Activated T-cell treated with anti-CD3 and anti-CD28 coated beads, Interleukin-2, amount 50 U/mL, for 48 hours (primary cell): Measurements from ENCODE around the gene WDR31.
"Not testable (repeated sequence)": the region's sequence is repeated elsewhere in the genome, so short reads cannot be mapped to it uniquely, and the experiment has no call there.

ENCODE experiments used
- DNase-seq, 2 experiments: peaks; one replicate each; pipeline ENCODE4 v3.0.0-alpha.2; 2020

Gene WDR31

DNA sequence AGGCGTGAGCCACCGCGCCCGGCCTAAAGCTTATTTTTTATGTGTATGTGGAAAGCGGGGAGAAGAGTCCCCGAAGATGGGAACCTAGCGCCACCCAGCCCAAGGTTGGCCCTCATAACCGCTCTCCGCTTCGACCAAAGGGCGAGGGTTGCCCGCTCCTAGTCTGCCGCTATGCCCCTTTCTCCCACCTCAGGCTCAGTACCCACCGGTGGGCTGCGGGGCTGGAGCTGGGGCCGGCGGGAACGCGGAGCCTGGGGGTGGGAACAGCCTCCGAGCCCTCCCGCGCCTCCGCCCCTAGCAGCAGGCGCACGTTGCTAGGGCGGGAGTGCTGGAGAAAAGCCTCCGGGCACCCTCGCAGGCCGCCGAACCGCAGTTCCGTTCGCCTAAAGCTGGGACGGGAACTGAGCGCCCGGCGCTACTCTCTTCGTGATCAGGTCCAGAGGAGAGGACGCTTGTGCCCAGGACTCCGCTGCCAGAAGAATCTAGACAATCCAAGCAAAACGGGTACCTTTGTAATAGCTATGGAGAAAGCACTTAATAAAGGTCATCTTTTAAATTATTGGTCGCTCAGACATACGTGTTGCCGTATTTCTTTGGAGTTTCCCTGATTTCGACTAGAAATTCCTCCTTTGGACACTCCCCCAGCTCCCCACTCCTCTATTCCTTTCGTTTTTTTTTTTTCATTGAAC is at the start of gene WDR31:
Gene WDR31 (minus strand): TSS at position 265 of the 689 bp plus-strand sequence. CDS start 8,253 bp downstream, outside the sequence.
- peak; percentile 91 to 93 for DNase-seq

DNA sequence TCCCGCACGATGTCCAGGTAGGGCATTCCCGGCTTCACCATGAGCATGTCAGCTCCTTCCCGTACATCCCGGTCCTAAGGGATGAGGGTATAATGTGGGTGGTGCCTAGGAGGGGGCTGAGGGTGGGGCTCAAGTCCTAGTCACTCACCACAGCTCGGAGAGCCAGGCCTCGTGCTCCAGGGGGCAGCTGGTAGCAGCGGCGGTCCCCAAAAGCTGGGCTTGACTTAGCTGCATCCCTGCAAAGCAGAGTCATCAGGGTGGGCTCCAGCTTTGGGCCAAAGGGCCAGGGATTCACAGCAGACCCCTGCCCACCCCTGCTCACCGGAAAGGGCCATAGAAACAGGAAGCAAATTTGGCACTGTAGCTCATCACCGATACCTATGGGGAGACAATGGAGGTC is 49.4 kb upstream of the WDR31 start:
- DNase-seq, result no peak

DNA sequence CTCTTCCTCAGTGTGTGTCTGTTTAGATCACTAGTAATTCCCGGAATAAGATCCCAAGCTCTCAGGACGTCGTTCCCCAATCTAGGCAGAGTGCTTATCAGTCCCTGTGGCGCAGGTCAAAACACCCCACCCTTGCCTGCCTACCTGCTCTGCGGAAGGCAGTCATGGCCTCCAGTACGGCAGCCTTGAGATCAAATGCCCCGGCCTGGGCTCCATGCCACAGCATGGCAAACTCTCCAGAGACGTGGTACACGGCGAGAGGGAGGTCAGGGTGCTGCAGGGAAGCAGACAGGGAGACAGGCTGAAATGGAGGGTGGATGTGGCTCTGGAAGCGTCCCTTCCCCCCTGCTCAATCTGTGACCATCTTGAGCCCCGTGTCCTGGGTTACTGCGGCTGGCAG is 48.8 kb upstream of the WDR31 start:
- no peak for DNase-seq

GRCh38 chr9:113387560-113388230 is 47.6 kb upstream of the WDR31 start:
- no peak for DNase-seq

DNA sequence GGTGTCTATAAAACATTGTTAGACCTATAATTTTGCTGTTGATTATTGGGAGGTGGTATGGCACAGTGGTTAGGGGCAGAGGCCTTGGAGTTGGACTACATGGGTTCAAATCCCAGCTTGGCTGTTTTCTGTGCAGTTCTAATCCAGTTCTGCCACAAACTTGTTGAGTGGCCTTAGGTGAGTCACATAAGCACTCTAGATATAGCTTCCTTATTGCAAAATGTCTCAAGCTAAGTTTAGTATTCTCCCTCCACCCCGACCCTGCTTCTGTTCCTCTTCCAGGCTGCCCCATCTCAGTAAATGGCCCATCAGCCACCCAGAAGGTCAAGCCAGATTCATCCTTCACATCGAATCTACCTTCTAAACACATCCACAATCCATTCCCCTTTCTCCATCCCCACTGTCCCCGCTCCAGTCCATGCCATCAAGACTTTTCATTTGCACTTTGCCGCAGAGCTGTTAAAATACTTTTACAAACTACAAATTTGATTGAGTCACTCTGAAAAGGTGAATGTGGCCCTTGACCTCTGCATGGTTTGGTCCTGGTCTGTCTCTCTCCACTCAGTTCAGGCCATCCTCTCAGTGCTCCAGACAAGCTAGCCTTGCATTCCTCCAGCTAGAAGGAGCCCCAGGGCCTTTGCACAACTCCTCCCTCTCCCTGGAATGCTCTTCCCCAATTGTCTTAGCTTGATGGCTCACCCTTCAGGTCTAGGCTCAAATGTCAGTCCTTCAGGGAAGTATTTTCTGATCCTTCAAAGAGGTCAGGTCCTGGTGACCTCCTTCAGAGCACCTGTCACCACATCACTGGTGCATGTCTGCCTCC is 46.7 kb upstream of the WDR31 start:
- DNase-seq, result no peak

DNA sequence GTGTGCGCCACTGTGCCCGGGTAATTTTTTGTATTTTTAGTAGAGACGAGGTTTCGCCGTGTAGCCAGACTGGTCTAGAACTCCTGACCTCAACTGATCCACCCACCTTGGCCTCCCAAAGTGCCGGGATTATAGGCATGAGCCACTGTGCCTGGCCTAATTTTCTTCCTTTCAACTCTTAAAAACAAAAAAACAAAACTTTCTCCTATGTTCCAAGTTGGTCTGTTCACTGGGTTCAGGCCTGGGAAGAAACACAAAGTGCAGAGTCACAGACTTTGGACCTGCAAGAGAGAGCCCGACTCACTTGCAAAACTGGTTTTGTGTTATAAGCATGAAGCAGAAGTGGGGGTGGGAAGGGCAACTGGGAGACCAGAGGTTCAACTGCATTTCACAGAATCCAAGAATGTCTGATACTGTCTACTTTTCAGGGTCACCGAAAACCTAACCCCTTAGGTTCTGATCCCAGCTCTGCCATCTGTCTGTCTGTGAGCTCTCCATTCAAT is 41.9 kb upstream of the WDR31 start:
- no peak for DNase-seq

DNA sequence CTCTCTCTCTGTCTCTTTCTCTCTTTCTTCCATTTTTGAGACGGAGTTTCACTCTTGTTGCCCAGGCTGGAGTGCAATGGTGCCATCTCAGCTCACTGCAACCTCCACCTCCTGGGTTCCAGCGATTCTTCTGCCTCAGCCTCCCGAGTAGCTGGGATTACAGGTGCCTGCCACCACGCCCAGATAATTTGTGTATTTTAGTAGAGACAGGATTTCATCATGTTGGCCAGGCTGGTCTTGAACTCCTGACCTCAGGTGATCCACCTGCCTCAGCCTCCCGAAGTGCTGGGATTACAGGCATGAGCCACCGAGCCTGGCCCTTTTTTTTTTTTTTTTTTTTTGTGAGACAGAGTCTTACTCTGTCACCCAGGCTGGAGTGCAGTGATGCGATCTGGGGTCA is 41.4 kb upstream of the WDR31 start:
- not testable (repeated sequence) for DNase-seq

- no peak for DNase-seq
These were observed 40.8 kb upstream of the WDR31 start for GRCh38 chr9:113380869-113381378.

DNA sequence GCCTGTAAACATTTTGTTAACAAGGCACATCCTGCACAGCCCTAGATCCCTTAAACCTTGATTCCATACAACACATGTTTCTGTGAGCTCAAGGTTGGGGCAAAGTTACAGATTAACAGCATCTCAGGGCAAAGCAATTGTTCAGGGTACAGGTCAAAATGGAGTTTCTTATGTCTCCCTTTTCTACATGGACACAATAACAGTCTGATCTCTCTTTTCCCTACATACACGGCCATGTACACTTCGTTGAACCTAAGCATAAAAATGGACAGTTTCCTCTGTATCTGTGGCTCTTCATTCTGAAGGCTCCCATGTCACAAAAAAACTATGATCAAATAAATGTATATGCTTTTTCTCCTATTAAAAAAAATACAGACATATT is 39.7 kb upstream of the WDR31 start:
- not testable (repeated sequence) for DNase-seq

- DNase-seq, result not testable (repeated sequence)
These were observed 39.2 kb upstream of the WDR31 start for GRCh38 chr9:113379094-113379828.

- DNase-seq, result peak; percentile 87 to 90
These were observed 36.8 kb upstream of the WDR31 start, which contains the start of gene HDHD3 for GRCh38 chr9:113376634-113377567. HDHD3 (minus strand) TSS chr9:113376986; CDS start chr9:113374354, 2,632 bp downstream.

DNA sequence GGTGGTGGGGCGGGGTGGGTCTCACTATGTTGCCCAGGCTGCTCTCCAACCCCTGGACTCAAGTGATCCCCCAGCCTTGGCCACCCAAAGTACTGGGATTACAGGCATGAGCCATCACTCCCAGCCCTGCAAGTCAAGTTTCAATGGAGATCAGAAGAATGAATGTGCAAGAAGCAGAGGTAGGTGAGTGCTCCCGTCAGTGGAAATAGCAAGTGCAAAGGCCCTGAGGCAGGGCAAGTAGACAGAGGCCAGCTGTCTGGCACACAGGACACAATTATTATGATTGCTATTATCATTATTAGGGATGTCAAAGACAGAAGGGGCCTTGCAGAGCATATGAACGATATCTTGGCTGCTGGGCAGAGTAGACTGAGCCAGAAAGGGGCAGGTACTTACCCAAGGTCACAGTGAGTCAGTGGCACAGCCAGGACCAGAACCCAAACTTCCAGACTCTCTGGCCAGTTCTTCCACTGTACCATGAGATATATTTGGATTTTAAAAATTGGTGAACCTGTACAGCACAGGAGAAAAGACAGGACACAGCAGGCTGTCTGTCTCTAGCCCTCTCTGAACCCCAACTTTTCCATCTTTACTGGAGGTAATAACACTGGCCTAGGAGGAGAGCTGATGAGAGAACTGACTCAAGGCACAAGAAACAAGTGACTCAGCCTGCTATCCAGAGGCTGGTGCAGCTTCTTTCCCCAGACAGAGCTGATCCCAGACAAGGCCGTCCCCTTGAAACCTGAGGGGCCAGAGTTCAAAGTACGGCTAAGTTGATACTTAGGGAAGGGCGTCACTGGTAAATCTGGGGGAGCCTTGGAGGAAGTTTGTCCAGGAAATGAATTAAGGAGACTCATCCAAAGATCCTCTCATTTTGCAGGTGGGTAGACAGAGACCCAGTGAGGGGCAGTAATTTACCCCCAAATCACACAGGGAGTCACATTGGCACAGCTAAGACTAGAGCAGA is 35.3 kb upstream of the WDR31 start:
- peak; percentile 37 to 38 for DNase-seq

- DNase-seq, result no peak
These were observed 33.8 kb upstream of the WDR31 start for GRCh38 chr9:113373676-113374392.

- no peak for DNase-seq
These were observed 33.2 kb upstream of the WDR31 start for GRCh38 chr9:113373256-113373655.

DNA sequence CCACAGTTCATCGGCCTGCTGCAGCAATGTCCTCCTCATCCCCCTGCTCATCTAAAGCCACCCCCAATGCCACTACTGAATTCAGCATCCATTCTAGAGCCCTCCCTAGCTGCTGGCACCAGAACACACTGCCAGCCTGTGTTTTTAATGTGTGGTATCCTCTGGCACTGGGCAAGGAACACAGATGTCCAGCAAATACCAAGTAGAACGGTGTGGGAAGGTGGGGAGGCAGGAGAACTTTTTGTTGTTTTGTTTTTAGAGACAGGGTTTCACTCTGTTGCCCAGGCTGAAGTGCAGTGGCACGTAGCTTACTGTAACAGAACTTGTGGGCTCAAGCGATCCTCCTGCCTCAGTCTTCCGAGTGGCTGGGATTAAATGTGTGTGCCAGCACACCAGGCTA is 32.0 kb upstream of the WDR31 start:
- no peak for DNase-seq

DNA sequence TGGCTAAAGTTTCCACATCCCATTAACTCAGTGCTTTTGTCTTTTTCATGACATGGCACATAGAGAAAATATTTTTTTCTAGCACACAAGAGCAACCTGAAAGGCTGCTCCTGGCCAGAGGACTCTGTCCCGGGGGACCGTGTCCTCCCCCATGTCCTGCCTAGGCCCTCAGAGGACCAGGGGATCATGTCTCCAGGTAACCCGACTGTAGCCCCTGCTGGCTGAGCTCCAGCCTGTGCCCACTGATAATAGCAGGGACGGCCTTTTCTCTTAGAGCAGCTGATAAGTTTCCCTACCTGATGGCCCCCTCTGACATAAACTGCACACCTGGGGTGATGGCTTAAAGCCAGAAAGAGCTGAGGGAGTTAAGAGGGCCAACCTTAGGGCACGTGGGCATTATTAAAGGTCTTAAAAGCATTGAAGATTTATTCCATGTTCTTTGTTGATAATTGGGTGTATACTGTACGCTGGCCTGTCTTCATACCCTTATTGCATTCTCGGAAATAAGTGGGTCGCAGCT is 30.8 kb upstream of the WDR31 start:
- no peak for DNase-seq

- no peak for DNase-seq
These were observed 29.7 kb upstream of the WDR31 start for GRCh38 chr9:113369855-113370140.

DNA sequence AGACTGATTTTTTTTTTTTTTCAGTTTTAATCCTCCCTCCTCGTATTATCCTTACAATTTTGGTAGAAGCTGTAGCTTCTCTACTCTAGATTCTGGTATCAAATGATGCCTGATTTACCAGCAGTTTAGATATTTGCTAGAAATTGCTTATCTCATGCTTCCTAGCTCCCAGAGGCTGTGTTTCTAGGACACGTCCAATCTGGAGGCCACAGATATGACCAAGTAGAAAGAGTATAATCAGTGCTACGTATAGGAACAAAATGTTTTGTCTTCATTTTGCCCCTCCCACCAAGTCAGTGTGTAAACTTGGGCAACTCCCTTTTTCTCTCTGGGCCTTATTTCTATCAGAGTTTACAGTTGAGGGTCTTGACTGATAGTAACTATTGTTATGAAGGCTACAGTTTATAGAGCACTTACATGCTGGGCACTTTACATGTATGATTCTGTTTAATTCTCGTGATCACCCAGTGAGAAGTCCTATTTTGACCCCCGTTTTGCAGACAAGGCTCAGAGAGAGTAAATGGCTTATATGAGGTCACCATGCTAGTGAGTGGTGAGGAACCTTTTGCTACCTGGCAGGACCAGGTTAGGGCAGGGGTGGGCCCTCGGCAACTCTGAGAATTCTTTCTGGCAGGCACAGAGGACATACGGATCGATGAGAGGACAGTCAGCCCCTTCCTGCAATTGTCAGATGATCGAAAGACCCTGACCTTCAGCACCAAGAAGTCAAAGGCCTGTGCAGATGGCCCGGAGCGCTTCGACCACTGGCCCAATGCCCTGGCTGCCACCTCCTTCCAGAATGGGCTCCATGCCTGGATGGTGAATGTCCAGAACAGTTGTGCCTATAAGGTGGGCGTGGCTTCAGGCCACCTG is 29.1 kb upstream of the WDR31 start:
- no peak for DNase-seq
